Spleen (tissue), 7 donors: ENCODE measurements around the gene CIP2A.

Experiments used
- POLR2A ChIP-seq, 3 donors: fragments of 450-650 bp; IDR thresholded peaks; one replicate each; pipeline ENCODE4 v1.5.1; 2017; ENCODE audit warnings: antibody characterized with exemption in 3 of 3, mild to moderate bottlenecking in 1 of 3
- TF ChIP-seq, protein P1 (sequence below), 11 experiments: fragments of 200-600 bp in 7 of 11; fragments of 450-650 bp in 4 of 11; sonication (generic) in 4 of 11; IDR thresholded peaks in 8 of 11; conservative IDR thresholded peaks in 3 of 11; 1 replicate in 7 of 11; 2 replicates in 4 of 11; pipeline versions ENCODE4 v1.4.0 to v1.8.0; 2016 to 2021; ENCODE audit warnings: antibody characterized with exemption in 11 of 11, inconsistent platforms in 4 of 11, mild to moderate bottlenecking in 1 of 11
- donor health status: DM: no; HTN: no; CAD: no; lungs with moderate emphysema.
- donor health status: DM: no; HTN: no; CAD: no.
- donor health status: DM: no; HTN: no; CAD: no.

- TF ChIP-seq, protein P1, sequence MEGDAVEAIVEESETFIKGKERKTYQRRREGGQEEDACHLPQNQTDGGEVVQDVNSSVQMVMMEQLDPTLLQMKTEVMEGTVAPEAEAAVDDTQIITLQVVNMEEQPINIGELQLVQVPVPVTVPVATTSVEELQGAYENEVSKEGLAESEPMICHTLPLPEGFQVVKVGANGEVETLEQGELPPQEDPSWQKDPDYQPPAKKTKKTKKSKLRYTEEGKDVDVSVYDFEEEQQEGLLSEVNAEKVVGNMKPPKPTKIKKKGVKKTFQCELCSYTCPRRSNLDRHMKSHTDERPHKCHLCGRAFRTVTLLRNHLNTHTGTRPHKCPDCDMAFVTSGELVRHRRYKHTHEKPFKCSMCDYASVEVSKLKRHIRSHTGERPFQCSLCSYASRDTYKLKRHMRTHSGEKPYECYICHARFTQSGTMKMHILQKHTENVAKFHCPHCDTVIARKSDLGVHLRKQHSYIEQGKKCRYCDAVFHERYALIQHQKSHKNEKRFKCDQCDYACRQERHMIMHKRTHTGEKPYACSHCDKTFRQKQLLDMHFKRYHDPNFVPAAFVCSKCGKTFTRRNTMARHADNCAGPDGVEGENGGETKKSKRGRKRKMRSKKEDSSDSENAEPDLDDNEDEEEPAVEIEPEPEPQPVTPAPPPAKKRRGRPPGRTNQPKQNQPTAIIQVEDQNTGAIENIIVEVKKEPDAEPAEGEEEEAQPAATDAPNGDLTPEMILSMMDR (IDR thresholded peaks at IDR 0.05 in 8 of 11, conservative IDR thresholded peaks at IDR 0.05 in 3 of 11) = peak in 4 of 11 experiments; percentile 15 to 35 (median 21)
- no peak for TF ChIP-seq POLR2A (IDR thresholded peaks at IDR 0.05)
Observed at GRCh38 chr3:108602249-108602934, 13.2 kb upstream of the CIP2A start.
